Fibroblast of the aortic adventitia (primary cell): ENCODE data around the gene COL5A3. TPM values are rescaled to one million over a fixed set of nuclear protein-coding genes. Genes with fewer than 3 reads are reported as not detected.
A peak's percentile ranks its signal among the peaks of the same experiment; 100 is the strongest.
"Not testable (repeated sequence)": the region's sequence is repeated elsewhere in the genome, so short reads cannot be mapped to it uniquely, and the experiment has no call there.

Experiments
- DNase-seq: peaks from one replicate; pipeline ENCODE4 v3.0.0-alpha.2; 2010; ENCODE audit warnings: low read depth
- H3K4me3 ChIP-seq: 2 replicates; pipeline ENCODE4 v1.5.1; 2011; ENCODE audit warnings: low read depth, mild to moderate bottlenecking, control low read depth, low read length, moderate library complexity
- total RNA-seq: library from RNA; depleted of rRNA; stranded (reverse); fragments of >200 nt; gene quantifications from 2 replicates; pipeline ENCODE4 v1.2.3, GENCODE V29; 2012; ENCODE audit warnings: low replicate concordance
- TF ChIP-seq, protein P1 (sequence below): IDR thresholded peaks from 2 replicates; pipeline ENCODE4 v1.5.1; 2011; ENCODE audit warnings: mild to moderate bottlenecking, low read length, control low read depth, inconsistent platforms; ENCODE audit not compliant: insufficient read depth

COL5A3 gene
- total RNA-seq, 1 donor = 4.1 TPM

DNA sequence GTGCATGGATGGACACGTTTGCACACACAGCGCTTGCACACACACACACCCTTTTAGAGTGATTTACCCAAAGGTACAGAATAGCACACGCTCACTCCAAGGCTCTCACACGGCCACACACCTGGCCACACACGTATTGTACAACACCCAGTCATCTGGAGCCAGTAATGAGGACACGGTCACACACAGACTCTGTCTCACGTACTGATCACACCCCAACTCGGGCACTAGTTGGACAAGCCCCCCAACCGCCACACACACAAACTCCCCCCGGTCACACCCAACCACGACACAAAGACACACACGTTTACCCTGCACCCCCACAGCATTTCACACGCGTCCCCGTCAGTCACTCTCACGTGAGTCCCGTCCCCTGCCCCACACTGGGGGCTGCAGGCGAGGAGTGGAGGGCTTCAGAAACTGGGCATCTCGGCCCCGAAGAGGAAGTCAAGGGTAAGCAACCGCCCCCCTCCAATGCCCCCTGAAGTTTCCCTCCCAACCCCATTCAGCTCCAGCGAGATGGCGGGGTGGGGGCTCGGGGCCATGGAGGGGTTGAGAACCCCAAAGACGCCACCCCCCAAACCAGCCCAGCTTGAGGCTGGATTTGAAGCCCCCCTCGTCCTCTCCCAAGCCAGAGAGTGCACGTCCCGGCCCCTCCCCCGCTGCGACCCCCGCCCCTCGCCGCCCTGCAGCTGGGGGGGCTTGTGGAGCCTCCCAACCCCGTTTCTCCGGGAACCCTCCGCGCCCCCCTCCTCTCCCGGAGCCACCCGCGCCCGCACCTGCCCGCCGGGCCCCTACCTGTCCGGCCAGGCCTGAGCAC is 74.6 kb downstream of the COL5A3 start:
- no peak overlapping the region for H3K4me3 ChIP-seq
- TF ChIP-seq, protein P1, sequence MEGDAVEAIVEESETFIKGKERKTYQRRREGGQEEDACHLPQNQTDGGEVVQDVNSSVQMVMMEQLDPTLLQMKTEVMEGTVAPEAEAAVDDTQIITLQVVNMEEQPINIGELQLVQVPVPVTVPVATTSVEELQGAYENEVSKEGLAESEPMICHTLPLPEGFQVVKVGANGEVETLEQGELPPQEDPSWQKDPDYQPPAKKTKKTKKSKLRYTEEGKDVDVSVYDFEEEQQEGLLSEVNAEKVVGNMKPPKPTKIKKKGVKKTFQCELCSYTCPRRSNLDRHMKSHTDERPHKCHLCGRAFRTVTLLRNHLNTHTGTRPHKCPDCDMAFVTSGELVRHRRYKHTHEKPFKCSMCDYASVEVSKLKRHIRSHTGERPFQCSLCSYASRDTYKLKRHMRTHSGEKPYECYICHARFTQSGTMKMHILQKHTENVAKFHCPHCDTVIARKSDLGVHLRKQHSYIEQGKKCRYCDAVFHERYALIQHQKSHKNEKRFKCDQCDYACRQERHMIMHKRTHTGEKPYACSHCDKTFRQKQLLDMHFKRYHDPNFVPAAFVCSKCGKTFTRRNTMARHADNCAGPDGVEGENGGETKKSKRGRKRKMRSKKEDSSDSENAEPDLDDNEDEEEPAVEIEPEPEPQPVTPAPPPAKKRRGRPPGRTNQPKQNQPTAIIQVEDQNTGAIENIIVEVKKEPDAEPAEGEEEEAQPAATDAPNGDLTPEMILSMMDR = no peak
- no peak for DNase-seq

DNA sequence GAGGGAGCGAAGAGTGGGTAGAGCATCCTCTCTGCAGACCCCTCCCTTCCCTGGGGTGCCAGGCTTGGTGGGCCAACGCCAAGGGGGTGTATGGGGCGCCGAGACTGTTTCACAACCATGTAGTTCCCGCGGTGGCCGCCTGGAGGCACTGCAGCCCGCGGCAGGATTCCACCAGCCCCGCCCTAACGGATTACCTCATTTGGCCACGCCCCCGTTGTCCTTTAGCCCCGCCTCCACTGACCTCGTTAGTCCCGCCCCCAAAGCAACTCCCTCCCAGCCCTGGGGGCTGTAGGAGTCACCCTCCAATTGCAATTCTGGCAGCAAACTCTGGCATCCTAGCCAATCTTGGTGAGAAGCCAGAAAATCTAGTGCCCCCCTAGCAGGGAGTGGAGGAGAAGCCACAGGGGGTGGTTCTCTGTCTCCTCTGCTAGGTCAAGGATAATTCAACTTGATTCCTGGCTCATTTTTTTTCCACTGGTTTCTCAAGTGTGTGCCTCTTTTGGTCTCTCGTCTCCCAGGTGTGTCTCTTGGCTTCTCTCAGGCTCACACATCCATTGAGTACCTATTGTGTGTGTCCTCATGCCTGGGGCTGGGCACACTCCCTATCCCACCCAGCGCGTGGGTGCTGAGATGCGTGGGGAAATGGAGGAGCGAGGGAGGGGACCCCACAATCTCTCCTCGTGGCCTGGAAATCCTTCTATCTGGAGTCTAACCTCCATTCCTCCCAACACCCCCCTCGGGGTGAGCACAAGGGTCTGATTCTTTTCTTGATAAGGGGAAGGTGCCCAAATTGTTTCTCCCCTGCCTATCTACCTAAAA is 76.0 kb downstream of the COL5A3 start:
- TF ChIP-seq, protein P1 = peak; percentile 88
- DNase-seq = peak; percentile 62
- H3K4me3 ChIP-seq = no peak overlapping the region

DNA sequence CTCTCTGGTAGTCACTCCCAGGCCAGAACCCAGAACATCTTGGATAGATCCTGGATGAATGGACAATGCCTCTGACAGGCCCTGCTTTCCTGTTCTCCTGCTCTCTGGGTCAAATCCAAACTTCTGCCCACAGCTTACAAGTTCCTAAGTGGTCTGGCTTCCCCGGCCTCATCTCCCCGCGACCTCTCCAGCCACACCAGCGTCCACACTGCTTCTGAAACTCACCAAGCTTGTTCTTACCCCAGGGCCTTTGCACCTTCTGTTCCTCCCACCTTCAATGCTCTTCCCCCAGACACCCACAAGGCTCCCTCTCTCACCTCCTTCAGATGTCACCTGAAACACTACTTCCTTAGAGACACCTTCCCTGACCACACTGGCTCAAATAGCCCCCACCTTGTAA is 77.5 kb downstream of the COL5A3 start:
- TF ChIP-seq, protein P1 = no peak
- no peak overlapping the region for H3K4me3 ChIP-seq
- no peak for DNase-seq

DNA sequence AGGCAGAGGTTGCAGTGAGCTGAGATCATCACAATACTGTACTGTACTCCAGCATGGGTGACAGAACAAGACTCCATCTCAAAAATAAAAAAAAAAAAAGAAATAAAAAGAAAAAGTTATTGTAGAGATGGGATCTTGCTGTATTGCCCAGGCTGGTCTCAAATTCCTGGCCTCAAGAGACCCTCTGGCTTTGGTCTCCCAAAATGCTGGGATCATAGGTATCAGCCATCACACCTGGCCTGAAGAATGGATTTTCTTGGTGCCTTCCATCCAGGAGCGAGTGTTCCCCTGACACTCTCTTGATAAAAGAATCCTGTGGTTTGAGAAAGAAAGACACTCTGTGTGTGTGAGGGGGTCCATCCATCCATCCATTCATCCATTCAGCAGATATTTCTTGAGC is 78.7 kb downstream of the COL5A3 start:
- TF ChIP-seq, protein P1 = no peak
- no peak overlapping the region for H3K4me3 ChIP-seq
- no peak for DNase-seq

DNA sequence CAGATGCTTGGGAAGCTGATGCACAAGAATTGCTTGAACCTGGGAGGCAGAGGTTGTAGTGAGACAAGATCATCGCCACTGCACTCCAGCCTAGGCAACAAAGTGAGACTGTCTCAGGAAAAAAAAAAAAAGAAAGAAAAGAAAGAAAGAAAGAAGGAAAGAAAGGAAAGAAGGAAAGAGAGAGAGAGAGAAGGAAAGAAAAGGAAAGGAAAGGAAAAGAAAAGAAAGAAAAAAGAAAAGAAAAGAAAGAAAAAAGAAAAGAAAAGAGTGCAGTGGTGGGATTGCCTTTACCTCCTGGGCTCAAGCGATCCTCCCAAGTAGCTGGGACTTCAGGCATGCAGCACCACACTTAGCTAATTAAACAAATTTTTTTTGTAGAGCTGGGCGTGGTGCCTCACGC is 86.9 kb downstream of the COL5A3 start:
- no peak overlapping the region for H3K4me3 ChIP-seq
- DNase-seq = no peak
- TF ChIP-seq, protein P1 = no peak

DNA sequence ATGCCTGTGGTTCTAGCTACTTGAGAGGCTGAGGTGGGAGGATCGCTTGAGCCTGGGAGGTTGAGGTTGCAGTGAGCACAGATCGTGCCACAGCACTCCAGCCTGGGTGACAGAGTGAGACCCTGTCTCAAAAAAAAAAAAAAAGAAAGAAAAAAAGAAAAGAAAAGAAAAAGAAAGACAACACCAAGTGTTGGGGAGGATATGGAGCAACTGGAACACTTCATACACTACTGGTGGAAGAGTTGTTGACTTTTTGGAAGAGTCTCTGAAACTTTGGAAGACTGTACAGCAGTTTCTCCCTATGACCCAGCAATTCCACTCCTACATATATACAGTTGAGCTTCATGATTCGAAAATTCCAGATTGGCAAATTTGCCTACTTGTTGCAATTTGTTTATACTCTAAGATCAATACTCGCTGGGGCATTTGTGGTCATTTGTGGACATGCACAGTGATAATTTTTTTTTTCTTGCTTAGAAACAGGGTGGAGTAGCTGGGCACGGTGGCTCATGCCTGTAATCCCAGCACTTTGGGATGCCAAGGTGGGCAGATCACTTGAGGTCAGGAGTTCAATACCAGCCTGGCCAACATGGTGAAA is 87.4 kb downstream of the COL5A3 start:
- H3K4me3 ChIP-seq, DNase-seq: not testable (repeated sequence)

DNA sequence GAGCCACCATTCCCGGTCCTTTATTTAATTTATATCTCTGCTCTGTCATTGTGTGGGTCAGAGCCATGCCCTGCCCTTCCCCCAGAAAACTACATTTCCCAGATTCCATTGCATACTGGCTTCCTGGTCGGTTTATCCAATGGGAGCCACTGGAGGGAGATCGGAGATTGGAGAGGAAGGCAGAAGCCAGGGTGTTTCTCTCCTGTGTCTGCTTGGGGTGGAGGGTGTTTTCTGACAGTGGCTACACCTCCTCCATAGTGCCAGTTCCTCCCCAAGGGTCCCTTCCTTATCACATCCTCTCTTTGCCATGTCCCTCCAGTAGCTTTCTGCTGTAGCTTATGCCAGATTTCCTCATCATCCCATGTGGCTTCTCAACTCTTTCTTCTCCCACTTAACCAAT is 93.0 kb downstream of the COL5A3 start:
- peak; percentile 52 for DNase-seq
- TF ChIP-seq, protein P1 = no peak

More for the DNA sequence above, 93.0 kb downstream of the COL5A3 start:
- H3K4me3 ChIP-seq = no peak overlapping the region
